Naive thymus-derived CD4-positive, alpha-beta T cell (primary cell): ENCODE measurements around the gene COG4. TPM values are rescaled to one million over a fixed set of nuclear protein-coding genes. Genes with fewer than 3 reads are reported as not detected.
A peak's percentile ranks its signal among the peaks of the same experiment; 100 is the strongest.

Experiments used
- ATAC-seq: fragments of 150-1000 bp; cut with Tn5 transposase; 2 replicates; pipeline ENCODE4 v1.10.0; 2021; ENCODE audit warnings: mild to moderate bottlenecking, moderate library complexity
- CTCF ChIA-PET: fragments of 350-600 bp; sonication (Branson Sonifier 250); formaldehyde crosslinking; loops from one replicate; lab custom pipeline; 2021; ENCODE audit warnings: antibody characterized with exemption; lab: Charles Lee
- POLR2A ChIA-PET: fragments of 350-600 bp; sonication (Branson Sonifier 250); formaldehyde crosslinking; loops from one replicate; lab custom pipeline; 2021; ENCODE audit warnings: antibody characterized with exemption, inconsistent platforms; lab: Charles Lee
- DNase-seq, 9 donors: peaks; one replicate each; pipeline versions ENCODE4 v3.0.0 to v3.0.0-alpha.2; 2020 to 2022; ENCODE audit warnings: mixed read lengths in 1 of 9
- H3K27ac ChIP-seq: one replicate; pipeline ENCODE4 v1.7.0; 2013; ENCODE audit warnings: mild to moderate bottlenecking, low read depth, low read length, moderate library complexity
- H3K27me3 ChIP-seq, 2 donors: one replicate each; pipeline ENCODE4 v1.7.0; 2013; ENCODE audit warnings: low read length in 2 of 2, mild to moderate bottlenecking in 2 of 2, moderate library complexity in 2 of 2; ENCODE audit not compliant: control insufficient read depth in 2 of 2, insufficient read depth in 2 of 2
- H3K36me3 ChIP-seq, 3 experiments: 1 replicate in 2 of 3; 2 replicates in 1 of 3; pipeline ENCODE4 v1.7.0; 2013; ENCODE audit warnings: low read length in 3 of 3, mild to moderate bottlenecking in 3 of 3, moderate library complexity in 1 of 3; ENCODE audit not compliant: insufficient read depth in 3 of 3, control insufficient read depth in 2 of 3
- H3K4me1 ChIP-seq, 2 donors: one replicate each; pipeline ENCODE4 v1.7.0; 2013; ENCODE audit warnings: low read length in 2 of 2, mild to moderate bottlenecking in 2 of 2, moderate library complexity in 1 of 2; ENCODE audit not compliant: control insufficient read depth in 2 of 2, insufficient read depth in 2 of 2
- H3K4me3 ChIP-seq: 2 replicates; pipeline ENCODE4 v1.7.0; 2013; ENCODE audit warnings: mild to moderate bottlenecking, low read length
- H3K9me3 ChIP-seq, 3 experiments: 1 replicate in 2 of 3; 2 replicates in 1 of 3; pipeline ENCODE4 v1.7.0; 2013; ENCODE audit warnings: low read length in 3 of 3; ENCODE audit not compliant: control insufficient read depth in 2 of 3
- H3K27ac Mint-ChIP-seq, 9 donors: one replicate each; pipeline ENCODE4 v1.8.0; 2020 to 2022; ENCODE audit warnings: mixed read lengths in 9 of 9, mild to moderate bottlenecking in 8 of 9, moderate library complexity in 5 of 9, inconsistent platforms in 2 of 9
- H3K27me3 Mint-ChIP-seq, 5 donors: one replicate each; pipeline ENCODE4 v1.8.0; 2021 to 2022; ENCODE audit warnings: mixed read lengths in 5 of 5, mild to moderate bottlenecking in 1 of 5
- H3K36me3 Mint-ChIP-seq, 5 donors: one replicate each; pipeline ENCODE4 v1.8.0; 2020 to 2022; ENCODE audit warnings: mixed read lengths in 5 of 5, mild to moderate bottlenecking in 3 of 5, inconsistent platforms in 1 of 5
- H3K4me1 Mint-ChIP-seq, 7 donors: one replicate each; pipeline ENCODE4 v1.8.0; 2020 to 2022; ENCODE audit warnings: mixed read lengths in 7 of 7, mild to moderate bottlenecking in 3 of 7, inconsistent platforms in 1 of 7
- H3K4me3 Mint-ChIP-seq, 10 donors: one replicate each; pipeline ENCODE4 v1.8.0; 2020 to 2022; ENCODE audit warnings: mild to moderate bottlenecking in 10 of 10, mixed read lengths in 10 of 10, moderate library complexity in 6 of 10, inconsistent platforms in 2 of 10
- H3K9me3 Mint-ChIP-seq, 11 donors: one replicate each; pipeline ENCODE4 v1.8.0; 2020 to 2022; ENCODE audit warnings: mixed read lengths in 11 of 11, mild to moderate bottlenecking in 4 of 11, inconsistent platforms in 1 of 11, moderate library complexity in 1 of 11
- intact Hi-C, 2 donors: fragments of 100-400 bp; cut with micrococcal nuclease; formaldehyde crosslinking; loops; one replicate each; pipeline ENCODE4 v1.15.1; 2023
- polyA plus RNA-seq, 2 donors: library from polyadenylated mRNA; unstranded; fragments of 300-500 nt; fragmentation: Illumina TruSeq; gene quantifications; one replicate each; pipeline ENCODE4 v1.2.3, GENCODE V29; 2021
- total RNA-seq, 6 experiments: library from RNA in 5 of 6; stranded (reverse) in 5 of 6; gene quantifications; 1 replicate in 5 of 6; 2 replicates in 1 of 6; pipeline ENCODE4 v1.2.3 and lab custom pipeline; 2021 to 2026

The COG4 gene
- total and polyA plus RNA-seq, 7 experiments from 2014 or later, result 38.3 to 68.6 (median 50.5) TPM

GRCh38 chr16:70510216-70510615 is 13.1 kb downstream of the COG4 start:
- no peaks in the 10 kb centered on the region for H3K4me1 ChIP-seq
- peaks cover 3 to 38% (median 29%) of the 10 kb centered on the region in 5 donors for H3K36me3 Mint-ChIP-seq
- peaks cover 4 to 13% (median 9%) of the 10 kb centered on the region in 7 donors for H3K4me1 Mint-ChIP-seq
- H3K4me3 ChIP-seq, result no peak overlapping the region
- no peaks in the 10 kb centered on the region for H3K27me3 ChIP-seq
- DNase-seq (no peak), ATAC-seq (no peak)
- H3K4me3 Mint-ChIP-seq, result no peak overlapping the region
- POLR2A ChIA-PET, result no interaction called here
- H3K9me3 ChIP-seq, result no peaks in the 10 kb centered on the region
- intact Hi-C loops, result no loop called here
- peaks cover 0 to 79% (median 12%) of the 10 kb centered on the region in 3 experiments for H3K36me3 ChIP-seq
- no peak overlapping the region for H3K27ac ChIP-seq
- peak overlapping the region in 2 of 9 donors; percentile 22 to 46 for H3K27ac Mint-ChIP-seq
- no peaks in the 10 kb centered on the region for H3K9me3 Mint-ChIP-seq
- CTCF ChIA-PET, result no interaction called here
- H3K27me3 Mint-ChIP-seq, result no peaks in the 10 kb centered on the region

- H3K9me3 ChIP-seq, result no peaks in the 10 kb centered on the region
- H3K4me3 ChIP-seq, result no peak overlapping the region
- Mint-ChIP-seq H3K27ac (peak overlapping the region in 8 of 9 donors; percentile 35 to 87 (median 70)), H3K27me3 (no peaks in the 10 kb centered on the region), H3K9me3 (no peaks in the 10 kb centered on the region), H3K4me3 (no peak overlapping the region), H3K4me1 (peaks cover 6 to 13% (median 9%) of the 10 kb centered on the region in 7 donors), H3K36me3 (peaks cover 3 to 35% (median 28%) of the 10 kb centered on the region in 5 donors)
- no peaks in the 10 kb centered on the region for H3K4me1 ChIP-seq
- no peaks in the 10 kb centered on the region for H3K27me3 ChIP-seq
- intact Hi-C loops, result loop anchor here (2.0 to 5.0 kb wide), 4 partner anchors 14 to 262 kb away; partner anchors contain the start of genes COG4 (in 1 of the 2) and SF3B3 (in 1 of the 2)
- CTCF ChIA-PET, result interaction anchor here (0.6 to 0.9 kb wide), 4 partner anchors 9 to 57 kb away, joined by 3 read pairs; no protein-coding TSS in a partner anchor
- H3K36me3 ChIP-seq, result peaks cover 0 to 65% (median 12%) of the 10 kb centered on the region in 3 experiments
- POLR2A ChIA-PET, result interaction anchor here (1.2 to 1.5 kb wide), 2 partner anchors 14 to 71 kb away, joined by 3 to 4 read pairs; partner anchors contain the start of gene COG4
- ATAC-seq (peak; percentile 63), DNase-seq (peak in 2 of 9 donors; percentile 5 to 16)
- H3K27ac ChIP-seq, result no peak overlapping the region
Observed at GRCh38 chr16:70508752-70509151, 14.6 kb downstream of the COG4 start.

DNA sequence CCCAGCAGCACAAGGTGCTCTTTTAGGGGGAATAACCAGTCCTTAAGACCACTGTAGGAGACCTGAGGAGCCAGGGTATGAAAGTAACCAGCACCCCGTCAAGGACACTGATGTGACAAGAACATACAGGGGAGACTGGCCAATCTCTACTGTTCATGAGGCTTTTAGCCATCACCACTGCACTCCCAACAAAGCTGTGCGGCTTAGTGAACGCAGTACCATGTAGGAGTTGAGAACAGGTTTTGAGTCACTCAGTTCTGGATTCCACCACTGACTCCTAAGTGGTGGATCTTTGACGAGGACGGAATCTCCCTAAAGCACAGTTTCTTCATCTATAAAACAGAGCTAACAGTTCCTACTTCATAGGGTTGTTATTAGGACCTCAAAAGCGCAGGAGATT is 26.8 kb downstream of the COG4 start:
- H3K4me1 Mint-ChIP-seq, result peaks cover 0 to 14% (median 0%) of the 10 kb centered on the region in 7 donors
- peak overlapping the region in 1 of 9 donors; percentile 26 for H3K27ac Mint-ChIP-seq
- Histone ChIP-seq H3K4me3 (no peak overlapping the region), H3K4me1 (no peaks in the 10 kb centered on the region), H3K27ac (no peak overlapping the region), H3K36me3 (peaks cover 0 to 70% (median 13%) of the 10 kb centered on the region in 3 experiments), H3K27me3 (no peaks in the 10 kb centered on the region), H3K9me3 (no peaks in the 10 kb centered on the region)
- H3K36me3 Mint-ChIP-seq, result peaks cover 5 to 47% (median 24%) of the 10 kb centered on the region in 5 donors
- H3K9me3 Mint-ChIP-seq, result no peaks in the 10 kb centered on the region
- no peak overlapping the region for H3K4me3 Mint-ChIP-seq
- ChIA-PET POLR2A (no interaction called here), CTCF (no interaction called here)
- DNase-seq, result no peak
- no peak for ATAC-seq
- intact Hi-C loops, result no loop called here
- H3K27me3 Mint-ChIP-seq, result no peaks in the 10 kb centered on the region

- DNase-seq, result no peak
- ChIA-PET POLR2A (no interaction called here), CTCF (interaction anchor here (1.2 kb wide), 1 partner anchor 159 kb away, joined by 3 read pairs; no protein-coding TSS in a partner anchor)
- Histone ChIP-seq H3K4me1 (no peaks in the 10 kb centered on the region), H3K27me3 (no peaks in the 10 kb centered on the region), H3K36me3 (peaks cover 0 to 69% (median 13%) of the 10 kb centered on the region in 3 experiments), H3K4me3 (no peak overlapping the region), H3K9me3 (no peaks in the 10 kb centered on the region), H3K27ac (no peak overlapping the region)
- Mint-ChIP-seq H3K4me3 (no peak overlapping the region), H3K27me3 (no peaks in the 10 kb centered on the region), H3K9me3 (no peaks in the 10 kb centered on the region), H3K4me1 (peaks cover 0 to 14% (median 0%) of the 10 kb centered on the region in 7 donors), H3K36me3 (peaks cover 5 to 43% (median 19%) of the 10 kb centered on the region in 5 donors), H3K27ac (no peak overlapping the region)
- intact Hi-C loops, result no loop called here
- no peak for ATAC-seq
Observed at GRCh38 chr16:70495425-70496182, 27.8 kb downstream of the COG4 start.

DNA sequence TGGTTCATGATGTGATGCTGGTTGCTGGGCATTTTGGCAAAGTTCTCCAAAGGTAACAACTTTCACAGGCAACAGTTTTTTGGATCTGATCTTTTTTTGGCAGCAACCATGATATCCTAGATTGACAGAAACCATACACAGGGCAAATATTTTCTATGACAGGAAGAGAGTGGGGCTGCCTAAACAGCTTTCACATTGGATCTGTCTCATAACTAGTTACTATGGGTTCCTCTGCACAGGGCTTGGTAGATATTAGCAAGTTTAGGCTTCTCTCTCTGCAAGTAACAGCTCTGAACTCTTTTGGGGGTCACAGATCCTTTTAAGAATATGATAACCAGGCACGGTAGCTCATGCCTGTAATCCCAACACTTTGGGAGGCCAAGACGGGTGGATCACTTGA is 28.6 kb downstream of the COG4 start:
- intact Hi-C loops, result no loop called here
- Histone ChIP-seq H3K9me3 (no peaks in the 10 kb centered on the region), H3K4me3 (no peak overlapping the region), H3K27me3 (no peaks in the 10 kb centered on the region), H3K27ac (no peak overlapping the region), H3K4me1 (no peaks in the 10 kb centered on the region), H3K36me3 (peaks cover 0 to 71% (median 13%) of the 10 kb centered on the region in 3 experiments)
- DNase-seq (no peak), ATAC-seq (no peak)
- Mint-ChIP-seq H3K27me3 (no peaks in the 10 kb centered on the region), H3K36me3 (peaks cover 5 to 48% (median 19%) of the 10 kb centered on the region in 5 donors), H3K4me3 (no peak overlapping the region), H3K9me3 (no peaks in the 10 kb centered on the region), H3K4me1 (peaks cover 0 to 14% (median 0%) of the 10 kb centered on the region in 7 donors), H3K27ac (peak overlapping the region in 4 of 9 donors; percentile 14 to 83 (median 22))
- CTCF ChIA-PET, result interaction anchor here (1.2 kb wide), 1 partner anchor 160 kb away, joined by 3 read pairs; no protein-coding TSS in a partner anchor
- POLR2A ChIA-PET, result no interaction called here

- H3K9me3 Mint-ChIP-seq, result no peaks in the 10 kb centered on the region
- peaks cover 0 to 14% (median 0%) of the 10 kb centered on the region in 7 donors for H3K4me1 Mint-ChIP-seq
- POLR2A ChIA-PET, result no interaction called here
- no peak overlapping the region for H3K4me3 ChIP-seq
- DNase-seq, result no peak
- no peaks in the 10 kb centered on the region for H3K27me3 ChIP-seq
- H3K27ac Mint-ChIP-seq, result peak overlapping the region in 4 of 9 donors; percentile 14 to 83 (median 26)
- H3K4me1 ChIP-seq, result no peaks in the 10 kb centered on the region
- CTCF ChIA-PET, result no interaction called here
- peaks cover 0 to 74% (median 13%) of the 10 kb centered on the region in 3 experiments for H3K36me3 ChIP-seq
- H3K4me3 Mint-ChIP-seq, result no peak overlapping the region
- H3K36me3 Mint-ChIP-seq, result peaks cover 5 to 48% (median 19%) of the 10 kb centered on the region in 5 donors
- H3K27ac ChIP-seq, result no peak overlapping the region
- H3K27me3 Mint-ChIP-seq, result no peaks in the 10 kb centered on the region
- no peaks in the 10 kb centered on the region for H3K9me3 ChIP-seq
- no peak for ATAC-seq
- intact Hi-C loops, result no loop called here
Observed at GRCh38 chr16:70494202-70494770, 29.1 kb downstream of the COG4 start.
